Cardiac septum (tissue), 1 donor: ENCODE results near the gene BEND5. TPM values are rescaled to one million over a fixed set of nuclear protein-coding genes. Genes with fewer than 3 reads are reported as not detected.

Source experiments
- DNase-seq: peaks from one replicate; pipeline ENCODE4 v3.0.0-alpha.2; 2020; ENCODE audit warnings: low spot score
- intact Hi-C: fragments of 100-400 bp; cut with DNase I; formaldehyde crosslinking; loops from one replicate; pipeline ENCODE4 v1.14.0; 2022
- total RNA-seq: library from RNA; stranded (reverse); fragmentation: NEBNext Ultra II Directional; extraction: Animal tissue kit (Norgen Biotek cat#: 25700); gene quantifications from one replicate; pipeline ENCODE4 v1.2.1, GENCODE V29; 2021
- donor health status: DM: no; HTN: no; CAD: no.

Gene BEND5
- total RNA-seq, 1 donor from 2014 or later, result 3.2 TPM

GRCh38 chr1:48688102-48688760, 88.5 kb downstream of the BEND5 start:
- DNase-seq, result no peak
- intact Hi-C loops, result no loop called here

- no peak for DNase-seq
- intact Hi-C loops, result no loop called here
Measured at GRCh38 chr1:48687282-48688045, 89.2 kb downstream of the BEND5 start.

GRCh38 chr1:48686159-48686558, 90.5 kb downstream of the BEND5 start:
- intact Hi-C loops, result no loop called here

GRCh38 chr1:48684381-48684780, 92.3 kb downstream of the BEND5 start:
- intact Hi-C loops, result no loop called here
- DNase-seq, result no peak

More at GRCh38 chr1:48686159-48686558, 90.5 kb downstream of the BEND5 start:
- DNase-seq, result no peak

GRCh38 chr1:48683839-48684238, 92.9 kb downstream of the BEND5 start:
- DNase-seq, result no peak

GRCh38 chr1:48681476-48682305, 95.0 kb downstream of the BEND5 start:
- no peak for DNase-seq
- intact Hi-C loops, result no loop called here

More at GRCh38 chr1:48683839-48684238, 92.9 kb downstream of the BEND5 start:
- intact Hi-C loops, result no loop called here

- DNase-seq, result no peak
- intact Hi-C loops, result no loop called here
Measured at GRCh38 chr1:48680411-48681035, 96.2 kb downstream of the BEND5 start.

GRCh38 chr1:48679859-48680258, 96.8 kb downstream of the BEND5 start:
- DNase-seq, result no peak
- intact Hi-C loops, result loop anchor here (5.0 to 10.0 kb wide), 2 partner anchors 137 to 1665 kb away; no protein-coding TSS in a partner anchor

- no peak for DNase-seq
- intact Hi-C loops, result loop anchor here (5.0 to 10.0 kb wide), 2 partner anchors 138 to 1666 kb away; no protein-coding TSS in a partner anchor
Measured at GRCh38 chr1:48678710-48679505, 97.8 kb downstream of the BEND5 start.
